ENCODE measurements around the gene TMEM184A. TPM values are rescaled to one million over a fixed set of nuclear protein-coding genes. Genes with fewer than 3 reads are reported as not detected.

Gene TMEM184A
- total and polyA plus RNA-seq, 2 of the 13 experiments (the other 11 are each of a cell fraction or from before 2014, with no cell fraction given), result 9.5 to 20.4 TPM

GRCh38 chr7:1555813-1556543, at the start of gene TMEM184A (continued):
- peak; percentile 58; the same call in 1 of the 2 replicates for TF ChIP-seq POGZ (CRISPR knock-in tag; IDR thresholded peaks at IDR 0.05)
- TF ChIP-seq, protein P1, sequence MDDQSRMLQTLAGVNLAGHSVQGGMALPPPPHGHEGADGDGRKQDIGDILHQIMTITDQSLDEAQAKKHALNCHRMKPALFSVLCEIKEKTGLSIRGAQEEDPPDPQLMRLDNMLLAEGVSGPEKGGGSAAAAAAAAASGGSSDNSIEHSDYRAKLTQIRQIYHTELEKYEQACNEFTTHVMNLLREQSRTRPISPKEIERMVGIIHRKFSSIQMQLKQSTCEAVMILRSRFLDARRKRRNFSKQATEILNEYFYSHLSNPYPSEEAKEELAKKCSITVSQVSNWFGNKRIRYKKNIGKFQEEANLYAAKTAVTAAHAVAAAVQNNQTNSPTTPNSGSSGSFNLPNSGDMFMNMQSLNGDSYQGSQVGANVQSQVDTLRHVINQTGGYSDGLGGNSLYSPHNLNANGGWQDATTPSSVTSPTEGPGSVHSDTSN (CRISPR knock-in tag; IDR thresholded peaks at IDR 0.05; ENCODE audit: borderline replicate concordance), result peak; percentile 37; the same call in 1 of the 2 replicates
- no peak for TF ChIP-seq MTF2 (CRISPR knock-in tag; IDR thresholded peaks at IDR 0.05; ENCODE audit: borderline replicate concordance)
- TF ChIP-seq ZNF724P (CRISPR knock-in tag; IDR thresholded peaks at IDR 0.05; ENCODE audit: borderline replicate concordance), result peak; percentile 63; the same call in 1 of the 2 replicates
- TF ChIP-seq RFXANK (CRISPR knock-in tag; IDR thresholded peaks at IDR 0.05), result no peak
- no peak for TF ChIP-seq CEBPB (IDR thresholded peaks at IDR 0.05; ENCODE audit: borderline replicate concordance, low read depth, low read length)
- TF ChIP-seq, protein P2, sequence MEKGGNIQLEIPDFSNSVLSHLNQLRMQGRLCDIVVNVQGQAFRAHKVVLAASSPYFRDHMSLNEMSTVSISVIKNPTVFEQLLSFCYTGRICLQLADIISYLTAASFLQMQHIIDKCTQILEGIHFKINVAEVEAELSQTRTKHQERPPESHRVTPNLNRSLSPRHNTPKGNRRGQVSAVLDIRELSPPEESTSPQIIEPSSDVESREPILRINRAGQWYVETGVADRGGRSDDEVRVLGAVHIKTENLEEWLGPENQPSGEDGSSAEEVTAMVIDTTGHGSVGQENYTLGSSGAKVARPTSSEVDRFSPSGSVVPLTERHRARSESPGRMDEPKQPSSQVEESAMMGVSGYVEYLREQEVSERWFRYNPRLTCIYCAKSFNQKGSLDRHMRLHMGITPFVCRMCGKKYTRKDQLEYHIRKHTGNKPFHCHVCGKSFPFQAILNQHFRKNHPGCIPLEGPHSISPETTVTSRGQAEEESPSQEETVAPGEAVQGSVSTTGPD (CRISPR knock-in tag; IDR thresholded peaks at IDR 0.05), result peak; percentile 16; the same call in 1 of the 2 replicates
- no peak for TF ChIP-seq ZKSCAN8 (CRISPR knock-in tag; IDR thresholded peaks at IDR 0.05; ENCODE audit: borderline replicate concordance)
- no peak for TF ChIP-seq GTF2F1 (IDR thresholded peaks at IDR 0.05; ENCODE audit: low read length)
- TF ChIP-seq, protein P3, sequence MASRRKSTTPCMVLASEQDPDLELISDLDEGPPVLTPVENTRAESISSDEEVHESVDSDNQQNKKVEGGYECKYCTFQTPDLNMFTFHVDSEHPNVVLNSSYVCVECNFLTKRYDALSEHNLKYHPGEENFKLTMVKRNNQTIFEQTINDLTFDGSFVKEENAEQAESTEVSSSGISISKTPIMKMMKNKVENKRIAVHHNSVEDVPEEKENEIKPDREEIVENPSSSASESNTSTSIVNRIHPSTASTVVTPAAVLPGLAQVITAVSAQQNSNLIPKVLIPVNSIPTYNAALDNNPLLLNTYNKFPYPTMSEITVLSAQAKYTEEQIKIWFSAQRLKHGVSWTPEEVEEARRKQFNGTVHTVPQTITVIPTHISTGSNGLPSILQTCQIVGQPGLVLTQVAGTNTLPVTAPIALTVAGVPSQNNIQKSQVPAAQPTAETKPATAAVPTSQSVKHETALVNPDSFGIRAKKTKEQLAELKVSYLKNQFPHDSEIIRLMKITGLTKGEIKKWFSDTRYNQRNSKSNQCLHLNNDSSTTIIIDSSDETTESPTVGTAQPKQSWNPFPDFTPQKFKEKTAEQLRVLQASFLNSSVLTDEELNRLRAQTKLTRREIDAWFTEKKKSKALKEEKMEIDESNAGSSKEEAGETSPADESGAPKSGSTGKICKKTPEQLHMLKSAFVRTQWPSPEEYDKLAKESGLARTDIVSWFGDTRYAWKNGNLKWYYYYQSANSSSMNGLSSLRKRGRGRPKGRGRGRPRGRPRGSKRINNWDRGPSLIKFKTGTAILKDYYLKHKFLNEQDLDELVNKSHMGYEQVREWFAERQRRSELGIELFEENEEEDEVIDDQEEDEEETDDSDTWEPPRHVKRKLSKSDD (CRISPR knock-in tag; IDR thresholded peaks at IDR 0.05; ENCODE audit: low read depth), result peak; percentile 87
- TF ChIP-seq ZNF430 (CRISPR knock-in tag; IDR thresholded peaks at IDR 0.05), result peak; percentile 72; the same call in 1 of the 2 replicates
- peak; percentile 85 for TF ChIP-seq ZNF740 (CRISPR knock-in tag; IDR thresholded peaks at IDR 0.05)
- TF ChIP-seq TRIM24 (CRISPR knock-in tag; IDR thresholded peaks at IDR 0.05), result no peak
- TF ChIP-seq RORA (CRISPR knock-in tag; IDR thresholded peaks at IDR 0.05), result no peak
- TF ChIP-seq CBX5 (CRISPR knock-in tag; IDR thresholded peaks at IDR 0.05; ENCODE audit: borderline replicate concordance), result peak; percentile 83; the same call in 1 of the 2 replicates
- TF ChIP-seq ZNF577 (CRISPR knock-in tag; IDR thresholded peaks at IDR 0.05; ENCODE audit: borderline replicate concordance, low read depth), result no peak
- TF ChIP-seq ZNF546 (CRISPR knock-in tag; conservative IDR thresholded peaks at IDR 0.05), result 0 out of 2 replicates have a peak, but pooled peaks have one; percentile 55
- TF ChIP-seq, protein P4, sequence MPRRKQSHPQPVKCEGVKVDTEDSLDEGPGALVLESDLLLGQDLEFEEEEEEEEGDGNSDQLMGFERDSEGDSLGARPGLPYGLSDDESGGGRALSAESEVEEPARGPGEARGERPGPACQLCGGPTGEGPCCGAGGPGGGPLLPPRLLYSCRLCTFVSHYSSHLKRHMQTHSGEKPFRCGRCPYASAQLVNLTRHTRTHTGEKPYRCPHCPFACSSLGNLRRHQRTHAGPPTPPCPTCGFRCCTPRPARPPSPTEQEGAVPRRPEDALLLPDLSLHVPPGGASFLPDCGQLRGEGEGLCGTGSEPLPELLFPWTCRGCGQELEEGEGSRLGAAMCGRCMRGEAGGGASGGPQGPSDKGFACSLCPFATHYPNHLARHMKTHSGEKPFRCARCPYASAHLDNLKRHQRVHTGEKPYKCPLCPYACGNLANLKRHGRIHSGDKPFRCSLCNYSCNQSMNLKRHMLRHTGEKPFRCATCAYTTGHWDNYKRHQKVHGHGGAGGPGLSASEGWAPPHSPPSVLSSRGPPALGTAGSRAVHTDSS (CRISPR knock-in tag; conservative IDR thresholded peaks at IDR 0.05), result 0 out of 2 replicates have a peak, but pooled peaks have one; percentile 48
- TF ChIP-seq POLR2AphosphoS2 (IDR thresholded peaks at IDR 0.05; ENCODE audit: low read depth, low read length), result no peak
- no peak for TF ChIP-seq RFX5 (IDR thresholded peaks at IDR 0.05; ENCODE audit: low read depth, low read length)
- TF ChIP-seq, protein P5, sequence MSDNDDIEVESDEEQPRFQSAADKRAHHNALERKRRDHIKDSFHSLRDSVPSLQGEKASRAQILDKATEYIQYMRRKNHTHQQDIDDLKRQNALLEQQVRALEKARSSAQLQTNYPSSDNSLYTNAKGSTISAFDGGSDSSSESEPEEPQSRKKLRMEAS (IDR thresholded peaks at IDR 0.05), result peak; percentile 99
- TF ChIP-seq ZNF44 (CRISPR knock-in tag; IDR thresholded peaks at IDR 0.05), result 0 out of 2 replicates have a peak, but pooled peaks have one; percentile 54
- no peak for TF ChIP-seq KDM1A (CRISPR knock-in tag; IDR thresholded peaks at IDR 0.05)

All from HepG2 (cell line).